Endothelial cell of umbilical vein (primary cell): ENCODE results near the gene RBM42. TPM values are rescaled to one million over a fixed set of nuclear protein-coding genes. Genes with fewer than 3 reads are reported as not detected.
A peak's percentile ranks its signal among the peaks of the same experiment; 100 is the strongest.

Experiments
- BruUV-seq: library from RNA; stranded (reverse); fragments of 400-500 nt; replicated peaks from 2 replicates; lab custom pipeline; 2021; lab: Mats Ljungman, UMichigan
- CTCF ChIA-PET: fragments of 300-600, 350-600 bp; sonication (Branson Sonifier 250); formaldehyde crosslinking; loops from one replicate; lab custom pipeline; 2021; ENCODE audit warnings: antibody characterized with exemption, inconsistent platforms; lab: Charles Lee
- POLR2A ChIA-PET: fragments of 300-600, 350-600 bp; sonication (Branson Sonifier 250); formaldehyde crosslinking; loops from one replicate; lab custom pipeline; 2021; ENCODE audit warnings: antibody characterized with exemption, inconsistent platforms; lab: Charles Lee
- DNase-seq: peaks from one replicate; pipeline ENCODE4 v3.0.0-alpha.2; 2011; ENCODE audit warnings: low read depth, low spot score
- FAIRE-seq: peaks from 2 replicates; lab custom pipeline; 2011; peaks lifted over from hg19 to GRCh38; lab: Jason Lieb, UNC
- H2AFZ ChIP-seq: 2 replicates; pipeline ENCODE4 v1.6.0; 2012; ENCODE audit warnings: low read depth, low read length, control low read depth, inconsistent platforms
- H3K27ac ChIP-seq: 2 replicates; pipeline ENCODE4 v1.5.1; 2011; ENCODE audit warnings: low read depth, mild to moderate bottlenecking, control low read depth, low read length, moderate library complexity; ENCODE audit not compliant: insufficient read depth
- H3K27me3 ChIP-seq, 2 experiments: 2 replicates each; pipeline versions ENCODE4 v1.6.0 to v1.6.1; 2011; ENCODE audit warnings: low read length in 2 of 2, mixed read lengths in 1 of 2; ENCODE audit not compliant: control insufficient read depth in 2 of 2, insufficient read depth in 2 of 2
- H3K36me3 ChIP-seq, 2 experiments: 2 replicates in 1 of 2; 3 replicates in 1 of 2; pipeline ENCODE4 v1.5.1; 2011; ENCODE audit warnings: low read length in 2 of 2, mild to moderate bottlenecking in 1 of 2, moderate library complexity in 1 of 2; ENCODE audit not compliant: control insufficient read depth in 2 of 2, insufficient read depth in 2 of 2; ENCODE audit errors: extremely low read depth in 1 of 2
- H3K4me1 ChIP-seq: 3 replicates; pipeline ENCODE4 v1.5.1; 2011; ENCODE audit warnings: mild to moderate bottlenecking, low read length; ENCODE audit not compliant: control insufficient read depth, insufficient read depth; ENCODE audit errors: extremely low read depth
- H3K4me2 ChIP-seq: 2 replicates; pipeline ENCODE4 v1.6.1; 2011; ENCODE audit warnings: low read length, control low read depth, mixed read lengths; ENCODE audit not compliant: insufficient read depth
- H3K4me3 ChIP-seq, 3 experiments: fragments of 200-600 bp in 1 of 3; sonication (generic), shearing (Covaris generic) in 1 of 3; replicated peaks in 1 of 3; 2 replicates each; pipeline ENCODE4 v1.5.1; 2011 to 2016; ENCODE audit warnings: control low read depth in 3 of 3, low read length in 3 of 3, mild to moderate bottlenecking in 2 of 3, inconsistent platforms in 1 of 3, low read depth in 1 of 3, moderate library complexity in 1 of 3; ENCODE audit not compliant: insufficient read depth in 1 of 3
- H3K79me2 ChIP-seq: 2 replicates; pipeline ENCODE4 v1.6.0; 2012; ENCODE audit warnings: low read length, inconsistent platforms; ENCODE audit not compliant: control insufficient read depth, insufficient read depth
- H3K9ac ChIP-seq: replicated peaks from 2 replicates; pipeline ENCODE3; 2011; ENCODE audit warnings: low read length, control low read depth; ENCODE audit not compliant: insufficient read depth; ENCODE audit errors: extremely low read depth
- H3K9me1 ChIP-seq: replicated peaks from 3 replicates; pipeline ENCODE4 v1.6.0; 2011; ENCODE audit warnings: mild to moderate bottlenecking, low read length; ENCODE audit not compliant: control insufficient read depth, insufficient read depth; ENCODE audit errors: extremely low read depth
- H3K9me3 ChIP-seq: replicated peaks from 2 replicates; pipeline ENCODE4 v1.5.1; 2012; ENCODE audit warnings: low read length, inconsistent platforms; ENCODE audit not compliant: control insufficient read depth, insufficient read depth
- H4K20me1 ChIP-seq: replicated peaks from 2 replicates; pipeline ENCODE3; 2011; ENCODE audit warnings: mild to moderate bottlenecking, low read length; ENCODE audit not compliant: control insufficient read depth, insufficient read depth; ENCODE audit errors: extremely low read depth
- FOS ChIP-seq: IDR thresholded peaks from 2 replicates; pipeline ENCODE4 v1.6.1; 2011; ENCODE audit warnings: mild to moderate bottlenecking, low read length, moderate library complexity, borderline replicate concordance; ENCODE audit not compliant: insufficient read depth
- JUN ChIP-seq: IDR thresholded peaks from 2 replicates; pipeline ENCODE4 v1.6.1; 2011; ENCODE audit warnings: borderline replicate concordance, low read depth; ENCODE audit not compliant: insufficient read length, insufficient read depth
- MYC ChIP-seq: IDR thresholded peaks from one replicate; pipeline ENCODE4 v1.6.1; 2011; ENCODE audit warnings: mild to moderate bottlenecking, low read depth, low read length
- POLR2A ChIP-seq: IDR thresholded peaks from 2 replicates; pipeline ENCODE4 v1.6.1; 2012; ENCODE audit warnings: low read depth, mild to moderate bottlenecking, control low read depth, low read length
- POLR2AphosphoS5 ChIP-seq: IDR thresholded peaks from 2 replicates; pipeline ENCODE4 v1.6.1; 2012; ENCODE audit warnings: low read depth, mild to moderate bottlenecking, control low read depth, low read length, moderate library complexity; ENCODE audit not compliant: insufficient read depth
- dilution Hi-C: fragments of 300-500 bp; cut with MboI; formaldehyde crosslinking; loops from one replicate; pipeline ENCODE4 v1.15.0; 2019; ENCODE audit warnings: low sequenced_read_pairs; ENCODE audit not compliant: extremely low pct_ligation_motif_present
- intact Hi-C: fragments of 100-400 bp; cut with micrococcal nuclease; formaldehyde crosslinking; loops from one replicate; pipeline ENCODE4 v1.10.0; 2022
- polyA plus RNA-seq, 4 experiments: library from polyadenylated mRNA; depleted of rRNA in 3 of 4; stranded (reverse) in 3 of 4; unstranded in 1 of 4; fragments of >200 nt; gene quantifications; 2 replicates each; pipeline versions ENCODE4 v1.2.1 to v1.2.3, GENCODE V29; 2011 to 2012; ENCODE audit warnings: missing spikeins in 1 of 4
- total RNA-seq: library from RNA; stranded (reverse); gene quantifications from 2 replicates; pipeline ENCODE4 v1.2.3, GENCODE V29; 2021
- TF ChIP-seq, protein P1 (sequence below): IDR thresholded peaks from 2 replicates; pipeline ENCODE4 v1.6.1; 2011; ENCODE audit not compliant: insufficient read depth, insufficient read length
- TF ChIP-seq, protein P2 (sequence below), 2 donors: IDR thresholded peaks; 1 replicate in 1 of 2; 2 replicates in 1 of 2; pipeline ENCODE4 v1.5.1; 2011; ENCODE audit warnings: low read length in 2 of 2, mild to moderate bottlenecking in 2 of 2, moderate library complexity in 2 of 2, control low read depth in 1 of 2, inconsistent platforms in 1 of 2, low read depth in 1 of 2; ENCODE audit not compliant: insufficient read depth in 1 of 2; ENCODE audit errors: extremely low read depth in 1 of 2

The RBM42 gene
- total and polyA plus RNA-seq, 2 donors (not counting 3 experiments of a cell fraction or from before 2014, with no cell fraction given): 78.3 to 97.3 TPM

DNA sequence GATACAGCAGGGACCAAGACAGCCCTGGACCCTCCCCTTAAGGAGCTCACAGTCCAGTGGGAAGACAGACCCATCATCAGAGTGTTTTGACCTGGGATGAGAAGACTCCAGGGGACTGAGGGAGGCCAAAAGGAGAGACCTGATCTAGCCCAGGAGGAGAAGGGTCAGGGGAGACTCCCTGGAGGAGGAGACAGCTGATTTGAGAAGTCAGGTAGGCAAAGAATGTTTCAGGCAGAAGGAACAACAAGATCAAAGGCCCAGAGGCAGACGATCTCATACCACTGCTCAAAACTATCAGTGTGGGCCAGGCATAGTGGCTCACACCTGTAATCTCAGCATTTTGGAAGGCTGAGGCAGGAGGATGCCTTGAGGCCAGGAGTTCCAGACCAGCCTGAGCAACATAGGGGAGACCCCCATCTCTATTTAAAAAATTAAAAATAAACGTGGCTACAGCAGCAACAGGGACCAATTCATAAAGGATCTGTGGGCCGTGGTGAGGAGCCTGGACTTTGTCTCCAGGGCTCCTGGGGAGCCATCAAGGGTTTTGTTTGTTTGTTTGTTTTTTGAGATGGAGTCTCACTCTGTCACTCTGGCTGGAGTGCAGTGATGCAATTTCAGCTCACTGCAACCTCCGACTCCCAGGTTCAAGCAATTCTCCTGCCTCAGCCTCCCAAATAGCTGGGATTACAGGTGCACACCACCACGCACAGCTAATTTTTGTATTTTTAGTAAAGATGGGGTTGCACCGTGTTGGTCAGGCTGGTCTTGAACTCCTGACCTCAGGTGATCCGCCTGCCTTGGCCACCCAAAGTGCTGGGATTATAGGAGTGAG, 17.1 kb downstream of the RBM42 start:
- POLR2A ChIA-PET: no interaction called here
- dilution Hi-C loops: no loop called here
- peak overlapping the region; percentile 25 for H2AFZ ChIP-seq

More for the DNA sequence above, 17.1 kb downstream of the RBM42 start:
- Histone ChIP-seq H3K4me1 (peaks cover 23% of the 10 kb centered on the region), H3K79me2 (peaks cover 17% of the 10 kb centered on the region), H4K20me1 (no peaks in the 10 kb centered on the region), H3K9ac (no peak overlapping the region), H3K9me3 (no peaks in the 10 kb centered on the region), H3K4me2 (no peak overlapping the region), H3K4me3 (no peak overlapping the region), H3K36me3 (peaks cover 0 to under 1% of the 10 kb centered on the region in 2 experiments), H3K27ac (no peak overlapping the region), H3K27me3 (no peaks in the 10 kb centered on the region), H3K9me1 (no peaks in the 10 kb centered on the region)
- no TSS peak for BruUV-seq
- no peak for DNase-seq
- TF ChIP-seq, protein P1, sequence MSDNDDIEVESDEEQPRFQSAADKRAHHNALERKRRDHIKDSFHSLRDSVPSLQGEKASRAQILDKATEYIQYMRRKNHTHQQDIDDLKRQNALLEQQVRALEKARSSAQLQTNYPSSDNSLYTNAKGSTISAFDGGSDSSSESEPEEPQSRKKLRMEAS: no peak
- TF ChIP-seq, protein P2, sequence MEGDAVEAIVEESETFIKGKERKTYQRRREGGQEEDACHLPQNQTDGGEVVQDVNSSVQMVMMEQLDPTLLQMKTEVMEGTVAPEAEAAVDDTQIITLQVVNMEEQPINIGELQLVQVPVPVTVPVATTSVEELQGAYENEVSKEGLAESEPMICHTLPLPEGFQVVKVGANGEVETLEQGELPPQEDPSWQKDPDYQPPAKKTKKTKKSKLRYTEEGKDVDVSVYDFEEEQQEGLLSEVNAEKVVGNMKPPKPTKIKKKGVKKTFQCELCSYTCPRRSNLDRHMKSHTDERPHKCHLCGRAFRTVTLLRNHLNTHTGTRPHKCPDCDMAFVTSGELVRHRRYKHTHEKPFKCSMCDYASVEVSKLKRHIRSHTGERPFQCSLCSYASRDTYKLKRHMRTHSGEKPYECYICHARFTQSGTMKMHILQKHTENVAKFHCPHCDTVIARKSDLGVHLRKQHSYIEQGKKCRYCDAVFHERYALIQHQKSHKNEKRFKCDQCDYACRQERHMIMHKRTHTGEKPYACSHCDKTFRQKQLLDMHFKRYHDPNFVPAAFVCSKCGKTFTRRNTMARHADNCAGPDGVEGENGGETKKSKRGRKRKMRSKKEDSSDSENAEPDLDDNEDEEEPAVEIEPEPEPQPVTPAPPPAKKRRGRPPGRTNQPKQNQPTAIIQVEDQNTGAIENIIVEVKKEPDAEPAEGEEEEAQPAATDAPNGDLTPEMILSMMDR (IDR thresholded peaks at IDR 0.05; ENCODE audit: extremely low read depth in 1 of 2, insufficient read depth in 1 of 2, low read depth in 1 of 2, low read length in 2 of 2): no peak
- TF ChIP-seq FOS (no peak), POLR2A (no peak), POLR2AphosphoS5 (no peak), JUN (no peak), MYC (no peak)
- intact Hi-C loops: loop anchor here (5.0 kb wide), 1 partner anchor 111 kb away; the partner anchor contains the start of genes HSPB6 and PROSER3
- no peak for FAIRE-seq
- CTCF ChIA-PET: interaction anchor here (0.6 kb wide), 1 partner anchor 100 kb away, joined by 3 read pairs; the partner anchor contains the start of genes PSENEN and U2AF1L4
